Measurements from ENCODE around the gene TRIM14.
A peak's percentile ranks its signal among the peaks of the same experiment; 100 is the strongest.
"Not testable (repeated sequence)": the region's sequence is repeated elsewhere in the genome, so short reads cannot be mapped to it uniquely, and the experiment has no call there.

Gene TRIM14

GRCh38 chr9:98080326-98080725, 38.7 kb downstream of the TRIM14 start:
- no peak for DNase-seq

GRCh38 chr9:98078895-98079294, 40.1 kb downstream of the TRIM14 start:
- no peak for DNase-seq

DNA sequence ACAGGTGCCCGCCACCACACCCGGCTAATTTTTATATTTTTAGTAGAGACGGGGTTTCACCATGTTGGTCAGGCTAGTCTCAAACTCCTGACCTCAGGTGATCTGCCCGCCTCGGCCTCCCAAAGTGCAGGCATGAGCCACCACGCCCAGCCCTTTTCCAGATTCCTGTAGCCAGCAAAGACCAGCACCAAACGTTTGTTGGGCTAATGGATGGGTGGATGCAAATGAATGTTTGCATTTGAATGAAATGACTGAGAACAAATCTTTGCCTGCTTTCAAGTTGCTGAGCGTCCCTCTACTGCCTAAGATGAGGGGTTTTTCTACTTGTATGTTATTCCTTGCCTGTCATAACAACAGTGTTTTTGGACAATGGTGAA, 42.5 kb downstream of the TRIM14 start:
- not testable (repeated sequence) for DNase-seq

DNA sequence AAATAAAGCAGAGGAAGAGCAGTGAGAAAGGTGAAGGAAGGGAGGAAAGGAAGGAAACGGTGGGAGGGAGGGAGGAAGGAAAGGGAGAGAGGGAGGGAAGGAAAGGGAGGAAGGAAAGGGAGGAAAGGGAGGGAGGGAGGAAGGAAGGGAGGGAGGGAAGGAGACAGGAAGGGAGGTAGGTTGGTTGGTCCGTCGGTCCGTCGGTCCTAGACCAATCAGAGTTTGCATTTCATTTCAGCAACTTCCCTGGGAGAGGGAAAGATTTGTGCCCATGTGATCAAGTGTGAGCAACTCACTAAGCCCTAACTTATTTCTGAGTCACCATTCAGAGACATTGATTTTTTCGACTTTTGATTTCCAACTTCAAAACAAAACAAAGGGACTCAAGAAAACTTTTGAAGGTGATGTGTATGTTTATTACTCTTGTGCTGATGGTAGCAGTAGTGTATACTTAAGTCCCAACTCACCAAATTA, 43.7 kb downstream of the TRIM14 start:
- DNase-seq: peak in 1 of 2 donors; percentile 45

DNA sequence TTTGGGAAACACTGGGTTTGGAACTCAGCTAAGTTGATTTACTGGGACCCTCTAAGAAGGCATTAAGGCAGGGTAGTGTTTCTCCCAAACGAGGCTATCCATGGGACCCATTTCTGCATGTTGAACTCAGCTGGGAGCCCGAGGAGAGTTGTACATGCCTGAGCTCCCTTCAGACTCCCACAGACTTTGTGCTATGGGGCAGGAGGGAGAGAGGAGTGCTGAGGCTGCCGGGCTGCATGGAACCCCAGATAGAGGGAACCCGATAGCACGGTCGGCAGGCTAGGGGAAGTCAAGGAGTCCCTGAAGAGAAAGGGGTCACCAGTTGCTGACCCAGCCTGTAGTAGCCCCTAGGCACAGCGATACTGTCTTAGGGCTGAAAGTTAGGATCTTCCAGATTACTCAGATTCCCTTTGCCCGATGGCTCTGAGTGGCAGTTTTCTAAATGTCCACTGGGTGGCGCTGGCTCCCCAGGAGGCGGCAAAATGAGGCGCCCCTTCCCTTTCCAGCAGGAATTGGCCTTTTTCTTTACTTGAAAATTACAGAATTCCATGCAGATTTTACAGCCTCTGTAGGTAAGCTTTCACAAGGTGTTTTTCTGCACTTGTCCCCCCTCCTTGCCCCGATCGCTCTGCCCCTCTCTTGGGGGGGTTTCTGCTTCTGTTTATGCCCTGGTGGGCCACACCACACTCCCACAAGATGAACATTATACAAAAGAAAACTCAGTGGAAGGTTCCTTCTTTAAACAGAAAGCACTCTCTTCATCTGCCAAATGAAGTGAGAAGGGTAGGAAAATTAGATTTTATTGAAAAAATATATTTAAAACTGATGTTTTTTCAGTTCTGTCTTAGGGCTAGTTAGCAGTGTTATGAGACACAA, 44.7 kb downstream of the TRIM14 start:
- DNase-seq: peak; percentile 61 to 72

GRCh38 chr9:98071737-98072136, 47.3 kb downstream of the TRIM14 start:
- no peak for DNase-seq

DNA sequence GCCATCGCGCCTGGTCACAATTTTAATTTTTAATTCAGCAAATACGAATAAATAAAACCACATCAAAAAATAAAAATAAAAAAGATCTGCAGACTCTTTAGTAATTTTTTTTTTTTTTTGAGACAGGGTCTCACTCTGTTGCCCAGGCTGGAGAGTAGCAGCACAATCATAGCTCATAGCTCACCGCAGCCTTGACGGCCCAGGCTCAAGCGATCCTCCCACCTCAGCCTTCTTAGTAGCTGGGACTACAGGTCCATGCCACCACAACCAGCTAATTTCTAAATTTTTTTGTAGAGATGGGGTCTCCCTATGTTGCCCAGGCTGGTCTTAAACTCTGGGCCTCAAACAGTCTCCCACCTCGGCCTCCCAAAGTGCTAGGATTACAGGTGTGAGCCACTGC, 48.3 kb downstream of the TRIM14 start:
- no peak for DNase-seq

DNA sequence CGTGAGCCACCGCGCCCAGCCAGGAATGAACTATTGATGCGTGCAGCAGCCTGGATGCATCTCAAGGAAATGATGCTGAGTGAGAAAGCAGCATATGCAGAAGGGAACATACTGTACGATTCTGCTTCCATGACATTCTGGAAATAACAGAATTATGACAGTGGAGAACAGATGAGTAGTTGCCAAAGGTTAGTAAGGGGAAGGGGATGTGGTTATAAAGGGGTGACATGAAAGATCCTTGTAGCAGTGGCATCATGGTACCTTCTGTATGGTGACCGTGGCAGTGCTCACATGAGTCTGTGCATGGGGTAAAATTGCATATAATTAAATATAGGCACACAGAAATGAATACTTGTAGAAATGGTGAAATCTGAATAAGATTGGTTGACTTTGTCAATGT, 49.5 kb downstream of the TRIM14 start:
- no peak for DNase-seq

DNA sequence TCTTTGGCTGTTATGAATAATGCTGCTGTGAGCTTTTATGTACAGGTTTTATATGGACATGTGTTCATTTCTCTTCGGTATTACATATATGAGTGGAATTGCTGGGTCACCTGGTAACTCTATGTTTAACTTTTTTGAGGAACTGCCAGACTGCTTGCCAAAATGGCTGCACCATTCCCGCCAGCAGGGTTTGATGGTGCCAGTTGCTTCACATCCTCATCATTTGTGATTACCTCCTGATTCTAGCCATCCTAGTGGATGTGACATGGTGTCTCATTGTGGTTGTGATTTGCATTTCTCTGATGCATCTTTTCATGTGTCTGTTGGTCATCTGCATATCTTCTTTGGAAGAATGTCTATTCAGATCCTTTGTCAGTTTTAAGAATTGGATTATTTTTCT, 51.8 kb downstream of the TRIM14 start:
- DNase-seq: no peak

DNA sequence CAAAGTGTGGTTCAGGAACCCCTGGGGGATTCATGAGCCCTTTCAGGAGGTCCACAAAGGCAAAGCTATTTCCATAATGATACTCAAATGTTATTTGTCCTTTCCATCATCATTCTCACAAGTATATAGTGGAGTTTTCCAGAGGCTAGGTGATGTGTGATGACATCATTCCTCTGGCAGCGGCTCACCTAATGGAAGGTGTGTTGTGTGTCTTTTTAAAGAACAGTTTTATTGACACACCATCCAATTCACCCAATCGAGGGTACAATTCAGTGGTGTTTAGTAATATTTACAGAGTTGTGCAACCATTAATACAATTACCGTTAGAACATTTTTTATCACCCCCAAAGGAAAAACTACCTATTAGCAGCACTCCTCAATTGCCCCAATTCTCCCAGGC, 52.8 kb downstream of the TRIM14 start:
- no peak for DNase-seq

DNA sequence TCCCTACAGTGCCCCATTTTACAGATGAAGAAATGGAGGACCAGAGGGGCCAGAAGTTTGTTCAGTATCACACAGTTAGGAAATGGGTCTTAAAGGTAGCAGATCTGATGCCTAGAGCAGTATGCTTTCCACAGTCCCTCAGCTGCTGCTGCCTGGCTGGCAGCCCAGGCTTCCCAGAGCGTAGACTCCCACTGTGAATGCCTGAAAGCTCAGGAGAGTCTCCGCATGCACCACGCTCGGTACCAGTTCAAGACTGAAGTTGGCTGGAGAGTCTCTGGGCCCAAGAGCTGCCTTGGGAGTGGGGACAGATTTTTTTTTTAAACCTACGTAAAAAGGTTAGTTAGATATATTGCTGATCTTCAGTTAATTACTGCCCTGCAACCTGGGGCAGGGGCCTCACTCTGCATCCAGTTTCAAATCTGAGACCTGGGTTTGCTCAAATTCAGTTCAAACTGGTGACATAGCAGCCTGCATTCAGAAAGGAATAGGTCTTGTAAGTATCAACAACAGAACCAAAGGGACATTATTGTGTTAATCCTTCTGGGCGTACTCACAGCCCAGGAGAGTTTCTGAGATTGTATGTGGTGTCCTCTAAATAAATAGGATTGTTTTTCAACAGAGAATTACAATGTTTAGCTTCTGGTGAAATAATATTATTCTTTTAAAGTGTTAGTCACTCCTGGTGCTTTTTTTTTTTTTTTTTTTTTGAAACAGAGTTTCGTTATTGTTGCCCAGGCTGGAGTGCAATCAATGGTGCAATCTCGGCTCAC, 54.2 kb downstream of the TRIM14 start:
- no peak for DNase-seq

GRCh38 chr9:98062161-98062560, 56.9 kb downstream of the TRIM14 start:
- DNase-seq: no peak

DNA sequence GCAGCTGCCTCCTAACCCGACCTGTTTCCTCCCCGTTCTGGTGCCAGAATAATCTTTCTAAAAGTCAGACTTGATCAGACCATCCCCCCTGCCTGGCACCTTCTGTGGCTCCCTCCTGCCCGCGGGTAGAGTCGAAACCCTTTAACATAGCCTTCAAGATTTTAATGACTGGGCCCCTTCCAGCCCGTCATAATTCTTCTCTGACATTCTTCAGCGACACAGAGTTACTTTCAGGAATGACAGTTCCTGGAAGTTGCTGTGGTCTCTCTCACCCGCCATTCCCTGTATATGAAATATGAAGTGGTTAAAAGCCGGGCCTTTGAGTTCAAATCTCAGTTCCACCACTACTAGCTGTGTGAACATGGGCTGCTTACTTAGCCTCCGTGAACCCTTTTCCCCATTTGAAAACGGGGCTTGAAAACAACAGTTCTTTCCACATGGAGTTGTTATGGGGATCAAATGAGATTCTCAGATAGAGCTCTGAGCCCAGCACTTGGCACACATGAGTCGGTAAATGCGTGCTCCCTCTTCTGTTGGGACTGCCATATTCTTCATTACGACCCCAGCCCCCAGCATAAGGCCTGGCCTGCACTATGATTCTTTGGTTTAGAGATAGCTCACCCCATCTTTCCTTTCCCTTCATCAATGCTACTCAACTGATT, 61.8 kb downstream of the TRIM14 start:
- DNase-seq: no peak

GRCh38 chr9:98056269-98057137, 62.5 kb downstream of the TRIM14 start, which contains the start of gene NANS:
TSS of gene NANS (plus strand) at chr9:98056732. CDS start at chr9:98056809, 77 bp downstream.
- DNase-seq: peak; percentile 90 to 92

- no peak for DNase-seq
Measured at GRCh38 chr9:98054376-98054951, 64.6 kb downstream of the TRIM14 start.

DNA sequence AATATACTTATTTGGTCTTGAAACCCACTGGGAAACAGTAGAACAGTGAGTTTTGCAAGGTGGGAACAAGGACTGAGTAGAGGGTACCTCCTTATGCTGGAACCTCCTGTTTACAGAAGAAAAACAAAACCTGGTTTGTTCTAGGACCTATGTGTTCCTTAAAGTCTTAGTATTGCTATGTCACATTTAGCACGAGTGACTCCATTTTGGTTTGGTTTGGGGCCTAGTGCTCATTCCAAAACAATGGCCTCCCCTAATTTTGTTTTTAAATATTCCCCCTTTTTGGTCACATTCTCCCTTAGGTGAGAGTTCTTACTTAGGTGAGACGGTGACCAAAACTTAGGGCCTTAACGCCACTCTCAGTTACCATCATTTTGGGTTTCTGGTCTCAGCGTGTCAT, 68.7 kb downstream of the TRIM14 start:
- no peak for DNase-seq

DNA sequence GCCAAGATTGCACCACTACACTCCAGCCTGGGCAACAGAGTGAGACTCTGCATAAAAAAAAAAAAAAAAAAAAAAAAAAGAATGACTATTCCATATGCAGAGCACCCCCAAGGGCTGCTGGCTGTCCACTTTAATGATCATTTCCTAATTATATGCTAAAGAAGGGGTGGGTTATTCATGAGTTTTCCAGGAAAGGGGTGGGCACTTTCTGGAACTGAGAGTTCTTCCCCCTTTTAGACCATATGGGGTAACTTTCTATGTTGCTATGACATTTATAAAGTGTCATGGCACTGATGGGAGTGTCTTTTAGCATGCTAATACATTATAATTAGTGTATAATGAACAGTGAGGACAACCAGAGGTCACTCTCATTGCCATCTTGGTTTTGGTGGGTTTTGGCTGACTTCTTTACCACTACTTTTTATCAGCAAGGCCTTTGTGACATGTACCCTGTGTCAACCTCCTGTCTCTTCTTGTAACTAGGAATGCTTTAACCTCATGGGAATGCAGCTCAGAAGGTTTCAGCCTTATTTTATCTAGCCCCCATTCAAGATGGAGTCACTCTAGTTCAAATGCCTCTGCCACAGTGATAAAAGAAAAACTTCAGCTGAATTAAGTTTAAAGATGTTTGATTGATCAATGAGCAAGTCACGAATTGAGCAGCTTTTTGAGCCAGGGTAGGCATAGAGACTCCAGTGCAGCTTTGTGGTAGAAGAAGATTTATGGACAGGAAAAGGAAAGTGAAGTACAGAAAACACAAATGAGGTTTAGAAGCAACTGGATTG, 69.5 kb downstream of the TRIM14 start:
- DNase-seq: no peak

GRCh38 chr9:98047002-98047401, 72.0 kb downstream of the TRIM14 start:
- no peak for DNase-seq

GRCh38 chr9:98046180-98046543, 72.9 kb downstream of the TRIM14 start:
- DNase-seq: no peak

- DNase-seq: peak; percentile 59 to 80
Measured at GRCh38 chr9:98045234-98046179, 73.5 kb downstream of the TRIM14 start.
